GM12873 (cell line): ENCODE results near the gene CARS1.

Experiments used
- CTCF ChIP-seq: IDR thresholded peaks from 2 replicates; pipeline ENCODE4 v1.5.1; 2012; ENCODE audit warnings: low read depth, mild to moderate bottlenecking, moderate library complexity, low read length, control low read depth; ENCODE audit not compliant: insufficient read depth; ENCODE audit errors: missing control alignments

CARS1 gene

GRCh38 chr11:2963112-2963754, 94.0 kb downstream of the CARS1 start:
- TF ChIP-seq CTCF = no peak

- no peak for TF ChIP-seq CTCF
Observed at GRCh38 chr11:2961080-2961479, 96.1 kb downstream of the CARS1 start.

- no peak for TF ChIP-seq CTCF
Observed at GRCh38 chr11:2960139-2960538, 97.1 kb downstream of the CARS1 start.

GRCh38 chr11:2958251-2958650, 99.0 kb downstream of the CARS1 start:
- TF ChIP-seq CTCF = no peak

GRCh38 chr11:2955906-2956476, 101.2 kb downstream of the CARS1 start:
- no peak for TF ChIP-seq CTCF

GRCh38 chr11:2954263-2954662, 103.0 kb downstream of the CARS1 start:
- TF ChIP-seq CTCF = no peak

GRCh38 chr11:2952290-2952689, 104.9 kb downstream of the CARS1 start:
- TF ChIP-seq CTCF = no peak
